SKM-1 treated with dmso at 0.1 percent for 144 hours (cell line): ENCODE measurements around the gene SLC52A3.
"Not testable (repeated sequence)": the region's sequence is repeated elsewhere in the genome, so short reads cannot be mapped to it uniquely, and the experiment has no call there.

Experiments
- DNase-seq: peaks from one replicate; lab custom pipeline; 2025; ENCODE audit not compliant: unreplicated experiment; lab: John Stamatoyannopoulos, UW

Gene SLC52A3

GRCh38 chr20:768426-768978 lies at the start of gene SLC52A3:
Gene SLC52A3 (minus strand): TSS chr20:768500. CDS start chr20:765774, 2,726 bp downstream.
- DNase-seq, result no peak

GRCh38 chr20:815914-816606 lies 47.8 kb upstream of the SLC52A3 start:
- DNase-seq, result peak; percentile 12

- DNase-seq, result no peak
These were observed 46.9 kb upstream of the SLC52A3 start for GRCh38 chr20:815226-815625.

- no peak for DNase-seq
These were observed 45.1 kb upstream of the SLC52A3 start for GRCh38 chr20:813390-813789.

- DNase-seq, result not testable (repeated sequence)
These were observed 44.1 kb upstream of the SLC52A3 start for GRCh38 chr20:812435-812814.

- DNase-seq, result not testable (repeated sequence)
These were observed 43.6 kb upstream of the SLC52A3 start for GRCh38 chr20:811776-812434.

- no peak for DNase-seq
These were observed 37.4 kb upstream of the SLC52A3 start for GRCh38 chr20:805713-806112.

GRCh38 chr20:801678-802077 lies 33.4 kb upstream of the SLC52A3 start:
- DNase-seq, result no peak

- DNase-seq, result not testable (repeated sequence)
These were observed 31.7 kb upstream of the SLC52A3 start for GRCh38 chr20:800026-800425.

- not testable (repeated sequence) for DNase-seq
These were observed 30.4 kb upstream of the SLC52A3 start for GRCh38 chr20:798746-799145.

- no peak for DNase-seq
These were observed 28.6 kb upstream of the SLC52A3 start for GRCh38 chr20:796921-797320.

- no peak for DNase-seq
These were observed 23.9 kb upstream of the SLC52A3 start for GRCh38 chr20:792248-792647.

GRCh38 chr20:791056-791455 lies 22.8 kb upstream of the SLC52A3 start:
- DNase-seq, result no peak

GRCh38 chr20:787825-788224 lies 19.5 kb upstream of the SLC52A3 start:
- no peak for DNase-seq

GRCh38 chr20:779771-780170 lies 11.5 kb upstream of the SLC52A3 start:
- no peak for DNase-seq

GRCh38 chr20:776165-776564 lies 7.9 kb upstream of the SLC52A3 start:
- DNase-seq, result no peak

GRCh38 chr20:775679-776135 lies 7.4 kb upstream of the SLC52A3 start:
- no peak for DNase-seq

GRCh38 chr20:774660-775057 lies 6.4 kb upstream of the SLC52A3 start:
- DNase-seq, result no peak

- no peak for DNase-seq
These were observed 5.8 kb upstream of the SLC52A3 start for GRCh38 chr20:774016-774659.

GRCh38 chr20:772806-773205 lies 4.5 kb upstream of the SLC52A3 start:
- no peak for DNase-seq

GRCh38 chr20:771741-772464 lies 3.6 kb upstream of the SLC52A3 start:
- no peak for DNase-seq
